GM12864 (cell line): ENCODE data around the gene TNNI3.
"Not testable (repeated sequence)": the region's sequence is repeated elsewhere in the genome, so short reads cannot be mapped to it uniquely, and the experiment has no call there.

Experiments
- DNase-seq: peaks from one replicate; pipeline ENCODE4 v3.0.0-alpha.2; 2011; ENCODE audit warnings: low read depth
- H3K4me3 ChIP-seq: 2 replicates; pipeline ENCODE4 v1.5.1; 2011; ENCODE audit warnings: mild to moderate bottlenecking, low read depth, low read length, control low read depth
- CTCF ChIP-seq: IDR thresholded peaks from 2 replicates; pipeline ENCODE4 v1.5.1; 2011; ENCODE audit warnings: low read depth, mild to moderate bottlenecking, moderate library complexity, low read length, control low read depth, inconsistent platforms; ENCODE audit errors: missing control alignments

The TNNI3 gene

GRCh38 chr19:55160986-55161365 is 3.4 kb upstream of the TNNI3 start:
- no peak for DNase-seq
- no peak overlapping the region for H3K4me3 ChIP-seq
- TF ChIP-seq CTCF, result no peak

- peak; percentile 89 for TF ChIP-seq CTCF
- H3K4me3 ChIP-seq, result no peak overlapping the region
- DNase-seq, result peak; percentile 54
Measured at GRCh38 chr19:55160128-55160985, 2.8 kb upstream of the TNNI3 start.

- TF ChIP-seq CTCF, result no peak
- no peak for DNase-seq
- no peak overlapping the region for H3K4me3 ChIP-seq
Measured at GRCh38 chr19:55158848-55159749, 1.6 kb upstream of the TNNI3 start.

- no peak overlapping the region for H3K4me3 ChIP-seq
- TF ChIP-seq CTCF, result no peak
- no peak for DNase-seq
Measured at GRCh38 chr19:55158423-55158822, 891 bp upstream of the TNNI3 start.

GRCh38 chr19:55156202-55157063 is 1.1 kb downstream of the TNNI3 start:
- no peak for DNase-seq
- no peak overlapping the region; the same call in 1 of the 2 replicates for H3K4me3 ChIP-seq
- TF ChIP-seq CTCF, result no peak

GRCh38 chr19:55155784-55156183 is 1.7 kb downstream of the TNNI3 start:
- not testable (repeated sequence) for H3K4me3 ChIP-seq, DNase-seq
